PFSK-1 (cell line): ENCODE results near the gene TBC1D22A.

Experiments
- FOXP2 ChIP-seq: optimal IDR thresholded peaks from 2 replicates; pipeline ENCODE3; 2011; ENCODE audit warnings: borderline replicate concordance, control low read depth, inconsistent platforms; ENCODE audit not compliant: insufficient read depth; ENCODE audit errors: extremely low read length, extremely low read depth
- POLR2AphosphoS5 ChIP-seq: IDR thresholded peaks from 2 replicates; pipeline ENCODE4 v1.6.1; 2012; ENCODE audit warnings: low read depth, mild to moderate bottlenecking, control low read depth, low read length, moderate library complexity
- SIN3A ChIP-seq: IDR thresholded peaks from 2 replicates; pipeline ENCODE4 v1.6.1; 2012; ENCODE audit warnings: mild to moderate bottlenecking, low read length, moderate library complexity, borderline replicate concordance; ENCODE audit not compliant: insufficient read depth
- TAF1 ChIP-seq: IDR thresholded peaks from 2 replicates; pipeline ENCODE4 v1.6.1; 2012; ENCODE audit warnings: low read length, control low read depth, borderline replicate concordance; ENCODE audit not compliant: insufficient read depth
- TF ChIP-seq, protein P1 (sequence below), 2 experiments: IDR thresholded peaks; 2 replicates each; pipeline versions ENCODE4 v1.6.1 to v1.8.0; 2011 to 2012; ENCODE audit warnings: low read depth in 2 of 2, low read length in 2 of 2, control low read depth in 1 of 2, inconsistent platforms in 1 of 2, mild to moderate bottlenecking in 1 of 2, moderate library complexity in 1 of 2; ENCODE audit not compliant: insufficient read depth in 1 of 2

The TBC1D22A gene

GRCh38 chr22:47114813-47115517 lies 352.5 kb downstream of the TBC1D22A start:
- TF ChIP-seq POLR2AphosphoS5 (no peak), SIN3A (no peak), TAF1 (no peak)
- TF ChIP-seq, protein P1, sequence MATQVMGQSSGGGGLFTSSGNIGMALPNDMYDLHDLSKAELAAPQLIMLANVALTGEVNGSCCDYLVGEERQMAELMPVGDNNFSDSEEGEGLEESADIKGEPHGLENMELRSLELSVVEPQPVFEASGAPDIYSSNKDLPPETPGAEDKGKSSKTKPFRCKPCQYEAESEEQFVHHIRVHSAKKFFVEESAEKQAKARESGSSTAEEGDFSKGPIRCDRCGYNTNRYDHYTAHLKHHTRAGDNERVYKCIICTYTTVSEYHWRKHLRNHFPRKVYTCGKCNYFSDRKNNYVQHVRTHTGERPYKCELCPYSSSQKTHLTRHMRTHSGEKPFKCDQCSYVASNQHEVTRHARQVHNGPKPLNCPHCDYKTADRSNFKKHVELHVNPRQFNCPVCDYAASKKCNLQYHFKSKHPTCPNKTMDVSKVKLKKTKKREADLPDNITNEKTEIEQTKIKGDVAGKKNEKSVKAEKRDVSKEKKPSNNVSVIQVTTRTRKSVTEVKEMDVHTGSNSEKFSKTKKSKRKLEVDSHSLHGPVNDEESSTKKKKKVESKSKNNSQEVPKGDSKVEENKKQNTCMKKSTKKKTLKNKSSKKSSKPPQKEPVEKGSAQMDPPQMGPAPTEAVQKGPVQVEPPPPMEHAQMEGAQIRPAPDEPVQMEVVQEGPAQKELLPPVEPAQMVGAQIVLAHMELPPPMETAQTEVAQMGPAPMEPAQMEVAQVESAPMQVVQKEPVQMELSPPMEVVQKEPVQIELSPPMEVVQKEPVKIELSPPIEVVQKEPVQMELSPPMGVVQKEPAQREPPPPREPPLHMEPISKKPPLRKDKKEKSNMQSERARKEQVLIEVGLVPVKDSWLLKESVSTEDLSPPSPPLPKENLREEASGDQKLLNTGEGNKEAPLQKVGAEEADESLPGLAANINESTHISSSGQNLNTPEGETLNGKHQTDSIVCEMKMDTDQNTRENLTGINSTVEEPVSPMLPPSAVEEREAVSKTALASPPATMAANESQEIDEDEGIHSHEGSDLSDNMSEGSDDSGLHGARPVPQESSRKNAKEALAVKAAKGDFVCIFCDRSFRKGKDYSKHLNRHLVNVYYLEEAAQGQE (IDR thresholded peaks at IDR 0.05; ENCODE audit: insufficient read depth in 1 of 2, low read depth in 2 of 2, low read length in 2 of 2), result no peak

- TF ChIP-seq, protein P1 (IDR thresholded peaks at IDR 0.05; ENCODE audit: insufficient read depth in 1 of 2, low read depth in 2 of 2, low read length in 2 of 2), result no peak
- TF ChIP-seq FOXP2, result no peak
- TF ChIP-seq POLR2AphosphoS5, result no peak
- no peak for TF ChIP-seq TAF1
- TF ChIP-seq SIN3A, result no peak
These were observed 353.1 kb downstream of the TBC1D22A start for GRCh38 chr22:47115518-47115890.

DNA sequence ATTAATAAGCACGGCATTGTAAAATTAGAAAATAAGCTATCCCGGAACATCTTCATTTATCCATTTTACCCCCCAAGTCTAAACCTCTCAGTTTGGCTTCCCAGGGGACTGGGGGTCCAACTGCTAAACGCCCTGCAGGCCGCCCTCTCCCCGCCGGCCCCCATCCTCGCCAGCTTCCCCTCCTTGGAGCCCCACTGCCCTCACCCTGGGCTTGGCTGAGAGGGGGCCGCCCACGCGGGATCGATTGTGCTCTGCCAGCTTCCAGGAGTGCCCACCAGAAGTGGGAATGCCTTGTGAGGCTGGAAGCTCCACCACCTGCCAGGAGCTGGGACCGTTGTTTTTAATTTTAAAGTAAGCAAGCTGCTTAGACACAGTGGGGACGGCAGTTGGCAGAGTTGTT lies 353.5 kb downstream of the TBC1D22A start:
- TF ChIP-seq SIN3A (no peak), POLR2AphosphoS5 (no peak), TAF1 (no peak), FOXP2 (no peak)

GRCh38 chr22:47116426-47117341 lies 354.2 kb downstream of the TBC1D22A start:
- TF ChIP-seq, protein P1 (IDR thresholded peaks at IDR 0.05; ENCODE audit: insufficient read depth in 1 of 2, low read depth in 2 of 2, low read length in 2 of 2), result no peak
- no peak for TF ChIP-seq TAF1
- no peak for TF ChIP-seq SIN3A
- TF ChIP-seq FOXP2, result no peak
- no peak for TF ChIP-seq POLR2AphosphoS5

DNA sequence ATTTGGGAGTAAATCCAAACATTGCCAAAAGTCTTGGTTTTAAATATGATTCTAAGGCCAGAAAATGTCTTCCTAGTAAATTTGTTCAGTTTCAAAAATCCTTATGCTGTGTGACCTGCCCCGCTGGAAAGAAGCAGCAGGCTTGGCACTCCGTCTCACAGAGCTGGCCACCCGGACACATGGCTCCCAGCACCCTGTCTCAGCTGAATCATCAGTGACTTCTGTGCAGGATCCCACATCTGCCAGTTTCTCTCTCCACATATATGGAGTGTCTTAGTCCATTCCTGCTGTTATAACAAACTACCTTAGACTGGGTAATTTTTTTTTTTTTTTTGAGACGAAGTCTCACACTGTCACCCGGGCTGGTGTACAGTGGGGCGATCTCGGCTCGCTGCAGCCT lies 356.7 kb downstream of the TBC1D22A start:
- no peak for TF ChIP-seq TAF1
- TF ChIP-seq POLR2AphosphoS5, result no peak
- TF ChIP-seq, protein P1 (IDR thresholded peaks at IDR 0.05; ENCODE audit: insufficient read depth in 1 of 2, low read depth in 2 of 2, low read length in 2 of 2), result no peak
- no peak for TF ChIP-seq SIN3A
- no peak for TF ChIP-seq FOXP2
